ENCODE measurements around the gene NF2. TPM values are rescaled to one million over a fixed set of nuclear protein-coding genes. Genes with fewer than 3 reads are reported as not detected.
A peak's percentile ranks its signal among the peaks of the same experiment; 100 is the strongest.

Gene NF2
- total RNA-seq, 2 experiments from 2014 or later, result 34.4 to 35.3 TPM

DNA sequence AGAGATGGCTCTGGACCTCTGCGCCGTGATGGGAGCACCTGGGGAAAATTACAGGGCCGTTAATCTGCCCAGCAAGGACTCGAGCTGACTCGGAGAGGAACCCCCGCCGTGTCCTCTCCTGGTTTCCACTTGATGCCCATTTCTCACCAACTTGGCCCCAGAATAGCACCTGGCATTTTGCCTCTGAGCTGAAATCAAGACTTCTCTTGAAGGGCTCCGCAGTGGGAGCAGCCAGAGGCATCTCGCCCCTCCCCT is 97.4 kb downstream of the NF2 start:
- intact Hi-C loops (cut with micrococcal nuclease), result no loop called here
- Mint-ChIP-seq H3K4me1 (ENCODE audit: low read depth) (peaks cover 4% of the 10 kb centered on the region), H3K9me3 (no peaks in the 10 kb centered on the region), H3K4me3 (no peak overlapping the region), H3K36me3 (ENCODE audit: low read depth) (no peaks in the 10 kb centered on the region), H3K27ac (no peak overlapping the region), H3K27me3 (peaks cover 2% of the 10 kb centered on the region)
- CTCF ChIA-PET, result interaction anchor here (2.1 to 2.7 kb wide), 2 partner anchors 11 to 304 kb away, joined by 7 to 14 read pairs; no protein-coding TSS in a partner anchor
- no peak for DNase-seq
- TF ChIP-seq, protein P1, sequence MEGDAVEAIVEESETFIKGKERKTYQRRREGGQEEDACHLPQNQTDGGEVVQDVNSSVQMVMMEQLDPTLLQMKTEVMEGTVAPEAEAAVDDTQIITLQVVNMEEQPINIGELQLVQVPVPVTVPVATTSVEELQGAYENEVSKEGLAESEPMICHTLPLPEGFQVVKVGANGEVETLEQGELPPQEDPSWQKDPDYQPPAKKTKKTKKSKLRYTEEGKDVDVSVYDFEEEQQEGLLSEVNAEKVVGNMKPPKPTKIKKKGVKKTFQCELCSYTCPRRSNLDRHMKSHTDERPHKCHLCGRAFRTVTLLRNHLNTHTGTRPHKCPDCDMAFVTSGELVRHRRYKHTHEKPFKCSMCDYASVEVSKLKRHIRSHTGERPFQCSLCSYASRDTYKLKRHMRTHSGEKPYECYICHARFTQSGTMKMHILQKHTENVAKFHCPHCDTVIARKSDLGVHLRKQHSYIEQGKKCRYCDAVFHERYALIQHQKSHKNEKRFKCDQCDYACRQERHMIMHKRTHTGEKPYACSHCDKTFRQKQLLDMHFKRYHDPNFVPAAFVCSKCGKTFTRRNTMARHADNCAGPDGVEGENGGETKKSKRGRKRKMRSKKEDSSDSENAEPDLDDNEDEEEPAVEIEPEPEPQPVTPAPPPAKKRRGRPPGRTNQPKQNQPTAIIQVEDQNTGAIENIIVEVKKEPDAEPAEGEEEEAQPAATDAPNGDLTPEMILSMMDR (IDR thresholded peaks at IDR 0.05), result no peak
- POLR2A ChIA-PET, result no interaction called here
- ATAC-seq, result no peak

DNA sequence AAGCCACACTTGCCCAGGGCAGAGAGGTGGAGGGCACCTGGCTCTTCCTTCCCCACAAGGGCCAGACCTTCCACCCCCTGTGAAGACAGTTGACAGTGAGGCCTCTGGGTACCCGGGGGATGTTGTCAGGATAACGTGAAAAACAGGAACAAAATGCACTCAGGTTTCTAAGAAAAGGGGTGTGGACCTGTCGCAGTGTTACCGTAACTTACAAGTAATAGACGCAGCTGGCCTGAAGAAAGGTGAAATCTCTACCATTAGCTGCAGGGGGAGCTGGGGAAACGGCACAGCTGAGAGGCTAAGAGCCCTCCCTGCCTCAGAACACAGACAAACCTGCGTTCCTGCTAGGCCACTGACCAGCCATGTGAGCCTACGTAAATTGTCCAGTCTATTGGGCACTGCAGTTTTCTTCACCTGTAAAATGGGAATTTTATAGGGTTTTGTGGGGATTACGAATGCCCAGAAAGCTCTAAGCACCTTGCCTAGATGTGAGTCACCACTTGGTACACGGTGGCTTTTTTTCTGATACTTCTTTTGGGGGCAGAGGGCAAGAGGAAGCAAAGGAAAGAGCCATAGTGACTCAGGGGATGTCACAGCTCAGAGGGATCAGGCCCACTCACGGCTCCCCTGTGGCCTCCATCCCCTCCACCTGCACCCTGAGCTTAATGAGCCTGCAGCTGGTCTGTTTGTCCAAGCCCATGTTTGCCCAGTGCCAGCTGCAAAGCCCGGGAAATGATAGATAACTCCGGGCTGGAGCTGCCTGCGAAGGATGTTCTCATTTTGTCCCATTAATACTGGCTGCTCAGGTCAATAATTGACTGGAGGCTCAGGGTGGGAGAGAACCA is 97.9 kb downstream of the NF2 start:
- Mint-ChIP-seq H3K4me3 (no peak overlapping the region), H3K27ac (no peak overlapping the region), H3K4me1 (ENCODE audit: low read depth) (peaks cover 4% of the 10 kb centered on the region), H3K27me3 (peaks cover 2% of the 10 kb centered on the region), H3K36me3 (ENCODE audit: low read depth) (no peaks in the 10 kb centered on the region), H3K9me3 (no peaks in the 10 kb centered on the region)
- ChIA-PET CTCF (interaction anchor here (1.1 to 2.7 kb wide), 4 partner anchors 11 to 387 kb away, joined by 3 to 14 read pairs (median 5); no protein-coding TSS in a partner anchor), POLR2A (no interaction called here)
- ATAC-seq (peak; percentile 78), DNase-seq (peak; percentile 46)
- TF ChIP-seq, protein P1 (IDR thresholded peaks at IDR 0.05), result no peak
- intact Hi-C loops (cut with micrococcal nuclease), result no loop called here

DNA sequence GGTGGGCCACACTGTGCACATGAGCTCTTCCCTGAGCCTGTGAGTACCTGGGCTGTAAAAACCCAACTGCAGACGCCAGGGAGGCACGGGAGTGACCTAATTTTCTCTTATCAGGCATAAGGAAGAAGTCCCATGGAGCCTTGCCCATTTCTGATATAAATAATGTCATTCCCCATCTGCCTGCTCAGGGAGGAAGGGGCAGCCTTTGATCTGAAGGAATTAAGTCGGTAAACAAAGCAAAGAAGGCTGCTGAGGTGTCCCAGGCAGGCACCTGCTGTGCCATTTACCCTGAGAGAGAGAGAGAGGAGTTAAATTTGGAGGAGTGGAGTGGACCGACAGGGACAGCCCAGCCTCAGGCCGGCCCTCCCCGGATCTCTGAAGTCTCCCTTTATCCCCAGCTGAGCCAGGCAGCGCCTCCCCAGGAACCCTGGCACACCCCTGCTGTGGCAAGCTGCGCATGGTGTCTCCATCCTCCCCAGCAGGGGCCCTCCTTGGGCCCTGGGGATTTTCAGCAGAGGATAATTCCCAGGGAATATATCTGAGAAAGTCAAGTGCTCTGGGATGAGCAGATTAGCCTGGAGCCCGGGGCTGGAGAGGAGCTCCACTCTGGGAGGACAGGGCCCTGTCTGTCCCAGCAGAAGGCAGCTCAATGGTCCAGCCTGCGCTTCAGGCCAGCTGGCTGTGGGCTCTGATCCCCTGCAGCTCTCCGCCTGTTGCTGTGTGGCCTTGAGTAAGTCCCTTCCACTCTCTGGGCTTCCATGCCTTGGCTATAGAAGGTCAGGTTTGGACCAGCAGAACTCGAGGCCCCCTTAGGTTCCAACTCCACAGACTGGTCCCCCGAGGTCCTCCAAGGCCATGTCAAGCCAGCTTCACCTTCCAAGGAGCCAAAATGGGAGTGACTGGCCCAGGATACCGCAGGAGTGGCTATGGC is 98.8 kb downstream of the NF2 start:
- H3K27ac Mint-ChIP-seq, result no peak overlapping the region
- no peak overlapping the region for H3K4me3 Mint-ChIP-seq
- TF ChIP-seq, protein P1 (IDR thresholded peaks at IDR 0.05), result no peak
- intact Hi-C loops (cut with micrococcal nuclease), result no loop called here
- H3K36me3 Mint-ChIP-seq (ENCODE audit: low read depth), result no peaks in the 10 kb centered on the region
- DNase-seq (no peak), ATAC-seq (no peak)
- peaks cover 2% of the 10 kb centered on the region for H3K27me3 Mint-ChIP-seq
- H3K4me1 Mint-ChIP-seq (ENCODE audit: low read depth), result peaks cover 4% of the 10 kb centered on the region
- POLR2A ChIA-PET, result no interaction called here
- H3K9me3 Mint-ChIP-seq, result no peaks in the 10 kb centered on the region
- CTCF ChIA-PET, result interaction anchor here (1.1 to 2.7 kb wide), 4 partner anchors 12 to 386 kb away, joined by 3 to 14 read pairs (median 5); no protein-coding TSS in a partner anchor

GRCh38 chr22:29702931-29703501 is 99.6 kb downstream of the NF2 start:
- CTCF ChIA-PET, result interaction anchor here (2.7 kb wide), 1 partner anchor 302 kb away, joined by 14 read pairs; no protein-coding TSS in a partner anchor
- intact Hi-C loops (cut with micrococcal nuclease), result no loop called here
- ATAC-seq (no peak), DNase-seq (no peak)
- Mint-ChIP-seq H3K4me3 (no peak overlapping the region), H3K4me1 (ENCODE audit: low read depth) (peaks cover 4% of the 10 kb centered on the region), H3K36me3 (ENCODE audit: low read depth) (no peaks in the 10 kb centered on the region), H3K9me3 (no peaks in the 10 kb centered on the region), H3K27me3 (peaks cover 2% of the 10 kb centered on the region), H3K27ac (no peak overlapping the region)
- TF ChIP-seq, protein P1 (IDR thresholded peaks at IDR 0.05), result no peak
- POLR2A ChIA-PET, result no interaction called here

All from activated CD8-positive, alpha-beta T cell treated with anti-CD3 and anti-CD28 coated beads for 36 hours (primary cell).